GM23248 (cell line): ENCODE results near the gene MALAT1.

Experiments used
- EZH2 ChIP-seq: fragments of 200-600 bp; sonication (generic); IDR thresholded peaks from 2 replicates; pipeline ENCODE4 v1.6.1; 2018; ENCODE audit warnings: antibody characterized with exemption, mild to moderate bottlenecking; ENCODE audit not compliant: insufficient read depth, poor library complexity, severe bottlenecking
- EZH2phosphoT487 ChIP-seq: fragments of 200-600 bp; sonication (generic); IDR thresholded peaks from 2 replicates; pipeline ENCODE4 v1.6.1; 2018; ENCODE audit warnings: antibody characterized with exemption, moderate library complexity, mild to moderate bottlenecking, low read depth; ENCODE audit not compliant: insufficient read depth

DNA sequence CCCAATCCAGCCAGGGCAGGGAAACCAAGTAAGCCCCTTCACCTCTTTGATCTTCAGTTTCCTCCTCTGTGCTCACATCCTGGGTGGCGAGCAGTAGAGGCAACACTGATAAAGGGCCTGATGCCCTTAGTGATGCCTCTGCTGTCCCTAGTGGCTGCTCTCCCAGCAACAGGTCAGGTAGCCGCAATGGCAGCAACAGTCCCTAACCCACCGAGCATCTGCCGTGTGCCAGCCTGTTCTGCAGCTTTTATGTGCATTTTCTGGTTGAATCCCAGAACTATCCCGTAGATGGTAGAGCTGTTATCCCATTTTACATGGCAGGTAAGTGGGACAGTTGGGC lies 31.3 kb downstream of the MALAT1 start:
- no peak for TF ChIP-seq EZH2phosphoT487
- TF ChIP-seq EZH2: no peak
